Measurements from ENCODE around the gene TRIM24. TPM values are rescaled to one million over a fixed set of nuclear protein-coding genes. Genes with fewer than 3 reads are reported as not detected.

The TRIM24 gene
- total and polyA plus RNA-seq, 2 of the 13 experiments (the other 11 are each of a cell fraction or from before 2014, with no cell fraction given), result 100 to 106 TPM

DNA sequence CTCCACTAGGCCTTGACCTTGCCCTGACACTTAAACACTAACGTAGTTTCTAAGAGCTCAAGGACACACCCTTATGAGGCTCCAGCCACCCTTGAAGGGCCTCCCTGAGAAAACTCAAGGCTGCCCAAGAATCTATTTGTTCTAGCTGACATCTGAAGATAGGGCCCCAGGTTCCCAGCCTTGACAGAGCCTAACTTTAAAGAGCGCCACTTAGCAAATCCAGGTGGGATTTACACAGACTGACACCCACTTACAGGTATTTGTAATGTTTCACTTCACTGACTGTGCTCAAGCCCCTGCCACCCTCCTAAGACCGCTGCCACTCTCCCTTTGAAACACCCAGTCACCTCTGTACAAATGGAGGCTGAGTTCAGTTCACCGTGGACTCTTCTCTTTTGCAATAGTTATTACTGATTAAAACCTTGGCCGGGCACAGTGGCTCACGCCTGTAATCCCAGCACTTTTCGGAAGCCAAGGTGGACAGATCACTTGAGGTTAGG is 150.7 kb downstream of the TRIM24 start (continued):
- TF ChIP-seq SAFB2 (CRISPR knock-in tag; IDR thresholded peaks at IDR 0.05; ENCODE audit: borderline replicate concordance, low read depth) (no peak), TP53 (CRISPR knock-in tag; conservative IDR thresholded peaks at IDR 0.05) (no peak), TRIM24 (CRISPR knock-in tag; IDR thresholded peaks at IDR 0.05) (no peak), DMTF1 (CRISPR knock-in tag; IDR thresholded peaks at IDR 0.05) (no peak), TFAP4 (IDR thresholded peaks at IDR 0.05; ENCODE audit: borderline replicate concordance, low read depth) (no peak), RFXAP (CRISPR knock-in tag; IDR thresholded peaks at IDR 0.05; ENCODE audit: borderline replicate concordance) (no peak), STAT6 (CRISPR knock-in tag; IDR thresholded peaks at IDR 0.05; ENCODE audit: borderline replicate concordance) (no peak), TBX2 (CRISPR knock-in tag; IDR thresholded peaks at IDR 0.05; ENCODE audit: borderline replicate concordance) (no peak), RFX1 (IDR thresholded peaks at IDR 0.05) (no peak), ZNF616 (CRISPR knock-in tag; IDR thresholded peaks at IDR 0.05; ENCODE audit: low read depth) (no peak), GTF2F1 (IDR thresholded peaks at IDR 0.05; ENCODE audit: low read length) (no peak), ZNF543 (CRISPR knock-in tag; IDR thresholded peaks at IDR 0.05) (no peak)
- TF ChIP-seq, protein P1, sequence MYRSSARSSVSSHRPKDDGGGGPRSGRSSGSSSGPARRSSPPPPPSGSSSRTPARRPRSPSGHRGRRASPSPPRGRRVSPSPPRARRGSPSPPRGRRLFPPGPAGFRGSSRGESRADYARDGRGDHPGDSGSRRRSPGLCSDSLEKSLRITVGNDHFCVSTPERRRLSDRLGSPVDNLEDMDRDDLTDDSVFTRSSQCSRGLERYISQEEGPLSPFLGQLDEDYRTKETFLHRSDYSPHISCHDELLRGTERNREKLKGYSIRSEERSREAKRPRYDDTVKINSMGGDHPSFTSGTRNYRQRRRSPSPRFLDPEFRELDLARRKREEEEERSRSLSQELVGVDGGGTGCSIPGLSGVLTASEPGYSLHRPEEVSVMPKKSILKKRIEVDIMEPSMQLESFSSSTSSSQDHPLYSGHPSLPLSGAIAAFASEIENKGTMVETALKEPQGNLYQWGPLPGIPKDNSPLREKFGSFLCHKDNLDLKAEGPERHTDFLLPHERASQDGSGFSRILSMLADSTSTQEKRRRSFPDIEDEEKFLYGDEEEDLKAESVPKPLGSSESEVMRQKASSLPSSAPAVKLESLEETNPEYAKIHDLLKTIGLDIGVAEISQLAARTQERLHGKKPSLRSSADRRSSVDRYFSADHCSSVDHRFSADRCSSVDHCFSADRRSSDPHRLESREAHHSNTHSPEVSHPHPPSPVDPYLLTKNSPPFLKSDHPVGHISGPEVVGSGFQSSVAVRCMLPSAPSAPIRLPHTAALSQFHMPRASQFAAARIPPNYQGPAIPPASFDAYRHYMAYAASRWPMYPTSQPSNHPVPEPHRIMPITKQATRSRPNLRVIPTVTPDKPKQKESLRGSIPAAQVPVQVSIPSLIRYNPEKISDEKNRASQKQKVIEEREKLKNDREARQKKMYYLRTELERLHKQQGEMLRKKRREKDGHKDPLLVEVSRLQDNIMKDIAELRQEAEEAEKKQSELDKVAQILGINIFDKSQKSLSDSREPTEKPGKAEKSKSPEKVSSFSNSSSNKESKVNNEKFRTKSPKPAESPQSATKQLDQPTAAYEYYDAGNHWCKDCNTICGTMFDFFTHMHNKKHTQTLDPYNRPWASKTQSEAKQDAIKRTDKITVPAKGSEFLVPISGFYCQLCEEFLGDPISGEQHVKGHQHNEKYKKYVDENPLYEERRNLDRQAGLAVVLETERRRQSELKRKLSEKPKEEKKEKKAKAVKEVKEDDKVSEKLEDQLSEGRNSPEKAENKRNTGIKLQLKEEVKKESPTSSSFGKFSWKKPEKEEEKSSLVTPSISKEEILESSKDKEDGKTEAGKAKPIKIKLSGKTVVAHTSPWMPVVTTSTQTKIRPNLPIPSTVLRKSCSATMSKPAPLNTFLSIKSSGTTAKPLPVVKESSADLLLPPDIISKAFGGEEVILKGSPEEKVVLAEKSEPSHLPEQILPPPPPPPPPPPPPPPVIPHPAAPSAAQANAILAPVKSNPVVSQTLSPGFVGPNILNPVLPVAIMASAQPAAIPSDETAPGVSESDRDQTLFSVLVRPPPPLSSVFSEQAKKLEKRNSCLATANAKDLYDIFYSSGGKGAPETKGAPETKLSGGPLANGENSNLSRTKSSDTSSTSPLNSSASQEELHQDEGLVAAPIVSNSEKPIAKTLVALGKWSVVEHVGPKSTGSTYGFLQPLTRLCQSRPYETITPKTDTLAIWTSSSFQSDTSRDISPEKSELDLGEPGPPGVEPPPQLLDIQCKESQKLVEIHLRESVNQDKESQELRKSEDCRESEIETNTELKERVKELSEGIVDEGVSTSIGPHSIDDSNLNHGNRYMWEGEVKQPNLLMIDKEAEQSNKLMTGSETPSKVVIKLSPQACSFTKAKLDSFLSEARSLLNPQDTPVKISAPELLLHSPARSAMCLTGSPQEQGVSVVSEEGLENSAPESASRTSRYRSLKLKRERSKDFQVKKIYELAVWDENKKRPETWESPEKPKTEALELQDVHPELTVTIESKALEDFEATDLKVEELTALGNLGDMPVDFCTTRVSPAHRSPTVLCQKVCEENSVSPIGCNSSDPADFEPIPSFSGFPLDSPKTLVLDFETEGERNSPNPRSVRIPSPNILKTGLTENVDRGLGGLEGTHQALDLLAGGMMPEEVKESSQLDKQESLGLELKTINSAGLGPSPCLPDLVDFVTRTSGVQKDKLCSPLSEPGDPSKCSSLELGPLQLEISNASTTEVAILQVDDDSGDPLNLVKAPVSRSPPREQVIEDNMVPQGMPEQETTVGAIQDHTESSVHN (CRISPR knock-in tag; IDR thresholded peaks at IDR 0.05), result no peak
- TF ChIP-seq, protein P2, sequence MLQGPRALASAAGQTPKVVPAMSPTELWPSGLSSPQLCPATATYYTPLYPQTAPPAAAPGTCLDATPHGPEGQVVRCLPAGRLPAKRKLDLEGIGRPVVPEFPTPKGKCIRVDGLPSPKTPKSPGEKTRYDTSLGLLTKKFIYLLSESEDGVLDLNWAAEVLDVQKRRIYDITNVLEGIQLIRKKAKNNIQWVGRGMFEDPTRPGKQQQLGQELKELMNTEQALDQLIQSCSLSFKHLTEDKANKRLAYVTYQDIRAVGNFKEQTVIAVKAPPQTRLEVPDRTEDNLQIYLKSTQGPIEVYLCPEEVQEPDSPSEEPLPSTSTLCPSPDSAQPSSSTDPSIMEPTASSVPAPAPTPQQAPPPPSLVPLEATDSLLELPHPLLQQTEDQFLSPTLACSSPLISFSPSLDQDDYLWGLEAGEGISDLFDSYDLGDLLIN (CRISPR knock-in tag; IDR thresholded peaks at IDR 0.05; ENCODE audit: borderline replicate concordance), result no peak
